ENCODE measurements around the gene BCCIP.

BCCIP gene

DNA sequence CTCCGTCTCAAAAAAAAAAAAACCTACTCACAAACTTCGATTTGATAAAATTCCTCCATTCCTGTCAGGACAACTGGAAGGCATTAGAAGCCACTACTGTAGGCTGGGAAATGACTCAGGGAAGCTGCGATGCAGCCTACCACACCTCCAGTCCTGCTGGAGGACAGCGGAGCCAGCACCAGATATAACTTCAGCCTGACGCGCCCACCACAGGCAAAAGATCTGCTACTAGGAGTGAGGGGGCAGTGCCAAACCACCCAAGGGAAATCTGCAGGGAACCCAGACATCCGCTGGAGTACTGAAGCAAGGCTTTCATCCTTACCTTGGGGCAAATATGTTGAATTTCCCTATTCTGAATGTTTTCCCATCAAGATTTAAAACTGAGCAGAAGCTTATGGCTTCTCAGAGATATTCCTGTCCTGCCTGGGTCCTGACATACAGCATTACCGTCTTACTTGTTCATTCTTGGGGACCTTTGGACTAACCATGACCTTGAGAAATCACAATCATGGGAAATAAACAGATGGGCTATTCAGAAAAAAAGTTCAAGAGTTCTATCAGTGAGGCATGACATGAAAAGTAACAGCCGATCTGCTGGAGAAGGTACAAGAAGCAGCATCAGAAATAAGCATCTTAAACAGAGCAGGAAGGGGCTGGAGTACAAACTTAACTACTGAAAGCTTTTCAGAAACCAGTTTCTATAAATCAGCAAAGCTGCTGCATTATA, 20.4 kb downstream of the BCCIP start:
- no peak for TF ChIP-seq GATA1 (IDR thresholded peaks at IDR 0.05; ENCODE audit: low read depth, low read length)
- no peak for TF ChIP-seq POLR2A (IDR thresholded peaks at IDR 0.05; ENCODE audit: low read length)
- no peak for DNase-seq

DNA sequence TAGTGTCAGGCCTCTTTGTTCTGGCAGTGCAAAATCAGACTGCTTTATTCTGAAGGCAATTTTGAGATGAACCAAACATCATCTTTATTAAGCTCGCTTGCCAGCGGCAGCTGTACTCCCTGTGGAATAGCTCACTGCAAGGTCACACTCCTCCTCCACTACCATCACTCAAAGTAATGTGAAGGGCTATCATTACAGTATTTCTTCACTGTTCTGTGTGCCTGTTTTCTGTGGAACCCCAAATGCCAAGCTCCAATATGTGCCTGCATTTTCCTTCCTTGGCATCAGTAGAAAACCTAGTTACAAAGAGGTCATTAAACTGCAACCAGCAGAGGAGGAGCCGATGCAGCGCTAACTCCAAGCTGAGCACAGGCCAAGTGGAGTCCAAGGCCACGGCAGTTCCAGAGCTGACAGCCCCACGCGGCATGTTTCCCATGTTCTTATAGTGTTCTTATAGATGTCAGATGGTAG, 21.4 kb downstream of the BCCIP start:
- TF ChIP-seq GATA1 (IDR thresholded peaks at IDR 0.05; ENCODE audit: low read depth, low read length) = no peak
- no peak for TF ChIP-seq POLR2A (IDR thresholded peaks at IDR 0.05; ENCODE audit: low read length)
- DNase-seq = no peak

DNA sequence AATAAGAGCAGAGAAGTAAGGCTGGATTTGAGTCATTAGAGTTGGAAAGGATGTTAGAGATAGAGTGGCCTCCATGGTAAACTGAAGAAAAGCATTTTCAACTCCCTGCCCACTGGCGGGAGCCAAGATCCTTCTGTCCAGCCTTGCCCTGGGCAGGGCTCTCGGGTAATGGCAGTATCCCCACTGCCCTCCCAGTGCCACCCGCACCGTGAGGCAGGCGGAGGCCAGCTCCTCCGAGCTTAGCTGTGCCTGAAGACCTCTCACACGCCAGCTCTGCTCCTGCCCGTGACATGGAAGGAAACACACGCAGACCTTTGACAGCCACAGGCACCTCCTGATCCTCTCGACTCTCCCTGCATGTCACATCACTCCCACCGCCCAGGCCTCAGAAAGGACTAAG, 22.3 kb downstream of the BCCIP start:
- TF ChIP-seq GATA1 (IDR thresholded peaks at IDR 0.05; ENCODE audit: low read depth, low read length) = no peak
- no peak for DNase-seq

DNA sequence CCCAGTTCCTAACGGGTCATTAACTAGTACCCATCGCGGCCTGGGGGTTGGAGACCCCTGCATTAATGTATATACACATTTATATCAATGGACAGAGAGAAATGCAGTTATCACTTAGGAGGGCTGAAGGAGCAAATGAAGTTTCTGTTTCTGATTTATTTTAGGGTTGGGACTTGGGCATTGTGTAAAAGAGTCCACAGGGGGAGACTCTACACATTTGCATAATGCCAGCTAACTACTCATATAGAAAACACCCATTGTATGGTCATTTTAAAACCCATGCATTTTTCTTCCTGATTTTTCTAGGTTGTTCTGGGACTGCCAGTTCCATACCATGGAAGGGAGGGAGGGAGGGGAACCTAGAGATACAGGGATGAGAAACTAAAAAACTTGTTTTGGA, 23.5 kb downstream of the BCCIP start:
- TF ChIP-seq GATA1 (IDR thresholded peaks at IDR 0.05; ENCODE audit: low read depth, low read length) (no peak), POLR2A (IDR thresholded peaks at IDR 0.05; ENCODE audit: low read length) (no peak)
- DNase-seq = no peak

DNA sequence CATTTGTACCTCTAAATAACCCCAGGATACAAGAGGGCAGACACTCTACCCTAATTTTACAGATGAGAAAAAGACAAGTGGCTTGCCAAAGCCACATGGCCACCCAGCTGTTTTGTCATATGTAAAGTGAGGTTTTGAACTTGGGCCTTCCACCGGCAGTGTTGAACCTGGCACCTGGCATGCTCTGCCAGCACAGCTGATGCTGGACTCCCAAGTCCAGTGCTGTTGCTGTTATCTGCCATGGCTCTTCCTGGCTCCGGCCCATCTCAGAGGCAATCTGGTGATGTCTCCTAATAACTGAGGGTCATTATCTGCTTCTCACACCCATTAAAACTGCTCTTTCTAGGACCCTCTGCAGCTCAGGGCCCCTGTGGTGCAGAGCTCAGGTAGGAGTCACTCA, 25.0 kb downstream of the BCCIP start:
- TF ChIP-seq GATA1 (IDR thresholded peaks at IDR 0.05; ENCODE audit: low read depth, low read length) (no peak), POLR2A (IDR thresholded peaks at IDR 0.05; ENCODE audit: low read length) (no peak)
- DNase-seq = no peak

DNA sequence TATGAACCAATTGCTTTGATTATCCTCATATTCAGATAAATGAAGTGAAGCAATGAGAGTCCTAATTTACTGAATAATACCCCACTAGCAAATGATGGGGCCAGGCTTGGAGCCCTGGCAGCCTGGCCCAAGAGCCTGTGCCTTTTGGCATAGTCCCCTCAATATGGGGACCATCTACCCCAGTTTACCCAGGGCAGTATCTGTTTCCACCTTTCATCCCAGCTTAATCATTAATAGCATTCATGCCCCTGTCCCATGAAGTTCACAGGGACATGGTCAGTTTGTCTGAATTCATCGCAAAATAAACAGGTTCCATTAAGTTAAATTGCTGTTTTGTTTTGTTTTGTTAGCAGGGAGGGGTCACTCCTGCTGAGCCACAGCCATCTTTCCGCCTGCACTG, 25.5 kb downstream of the BCCIP start:
- TF ChIP-seq POLR2A (IDR thresholded peaks at IDR 0.05; ENCODE audit: low read length) (no peak), GATA1 (IDR thresholded peaks at IDR 0.05; ENCODE audit: low read depth, low read length) (no peak)
- DNase-seq = no peak

DNA sequence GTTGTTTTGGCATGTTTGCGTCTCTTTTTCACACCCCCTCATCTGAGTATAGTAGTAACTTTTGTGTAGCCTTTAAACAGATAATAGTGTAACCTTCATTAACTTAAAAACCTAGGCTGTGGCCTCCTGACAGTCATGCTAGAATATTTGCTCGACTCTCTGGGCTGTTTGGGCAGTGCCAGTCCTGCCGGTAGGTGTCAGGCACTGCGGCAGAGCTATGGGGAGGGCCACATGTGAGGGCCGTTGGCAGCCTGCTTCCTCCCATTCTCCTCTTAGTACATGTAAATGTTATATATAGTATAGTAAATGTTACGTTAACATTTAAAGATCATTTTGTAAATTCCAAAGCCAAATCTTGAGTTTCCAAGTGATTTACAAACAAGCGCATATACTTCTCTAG, 26.1 kb downstream of the BCCIP start:
- TF ChIP-seq GATA1 (IDR thresholded peaks at IDR 0.05; ENCODE audit: low read depth, low read length) = no peak
- no peak for DNase-seq

DNA sequence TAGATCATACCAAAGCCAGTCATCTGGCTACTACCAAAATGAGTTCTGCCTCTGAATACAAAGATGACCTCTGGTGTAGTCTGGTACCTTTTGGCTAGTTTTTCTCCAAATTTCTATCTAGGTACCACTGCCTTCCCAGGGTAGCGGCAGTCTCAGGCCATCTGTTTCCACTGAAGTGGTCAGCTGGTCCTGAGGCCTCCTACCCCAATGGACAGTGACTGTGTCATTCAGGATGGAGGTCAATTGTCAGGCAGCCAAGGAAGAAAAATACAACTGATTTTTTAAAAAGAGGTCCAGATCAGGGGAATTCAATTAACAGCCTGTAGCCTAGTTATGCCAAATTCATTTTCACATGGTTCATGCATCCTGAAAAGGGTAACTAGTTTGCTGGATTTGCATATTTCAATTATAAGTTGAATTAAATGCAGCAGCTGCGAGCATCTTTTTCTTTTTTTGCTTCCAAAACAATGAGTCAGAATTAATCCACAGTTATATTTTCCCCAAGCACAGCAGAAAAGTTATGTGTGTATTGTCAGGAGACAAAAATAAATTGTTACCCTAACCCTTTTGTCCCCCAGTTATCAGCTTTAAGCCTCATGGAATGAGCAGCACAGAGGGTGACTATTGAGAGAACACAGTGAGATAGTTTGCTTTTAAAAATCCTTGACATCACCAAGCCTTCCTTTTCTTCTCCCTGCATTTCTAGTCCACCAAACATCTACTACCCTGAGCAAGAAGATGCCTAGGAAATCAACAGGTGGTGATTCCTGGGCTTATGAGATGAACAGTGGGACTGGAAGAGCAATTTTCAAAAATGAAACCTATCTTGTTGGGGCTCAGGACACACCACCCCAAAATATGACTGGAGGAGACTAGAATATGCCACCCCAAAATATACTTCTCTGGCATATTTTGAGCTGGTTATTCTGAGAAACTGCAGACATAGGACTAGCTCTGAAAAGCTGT, 27.7 kb downstream of the BCCIP start:
- no peak for DNase-seq
- TF ChIP-seq GATA1 (IDR thresholded peaks at IDR 0.05; ENCODE audit: low read depth, low read length) = no peak
- no peak for TF ChIP-seq POLR2A (IDR thresholded peaks at IDR 0.05; ENCODE audit: low read length)

DNA sequence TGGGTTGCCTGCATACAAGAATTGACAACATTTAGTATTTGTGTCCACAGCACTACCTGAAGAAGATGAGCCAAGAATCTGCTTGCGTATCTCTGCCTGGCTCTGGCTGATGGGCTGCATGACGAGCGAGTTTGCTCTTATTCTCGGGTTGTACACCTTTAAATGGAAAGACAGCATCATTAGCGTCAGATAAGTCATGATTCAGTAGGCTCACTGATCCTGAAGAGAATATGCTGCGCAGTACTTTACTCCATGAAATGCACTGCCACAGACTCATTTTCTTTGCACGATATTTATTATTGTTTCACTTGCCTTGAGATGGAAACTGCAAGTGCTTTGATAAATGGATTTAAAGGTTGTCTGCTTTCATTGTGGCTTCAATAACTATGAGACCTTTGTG, 29.1 kb downstream of the BCCIP start:
- TF ChIP-seq GATA1 (IDR thresholded peaks at IDR 0.05; ENCODE audit: low read depth, low read length) (no peak), POLR2A (IDR thresholded peaks at IDR 0.05; ENCODE audit: low read length) (no peak)

DNA sequence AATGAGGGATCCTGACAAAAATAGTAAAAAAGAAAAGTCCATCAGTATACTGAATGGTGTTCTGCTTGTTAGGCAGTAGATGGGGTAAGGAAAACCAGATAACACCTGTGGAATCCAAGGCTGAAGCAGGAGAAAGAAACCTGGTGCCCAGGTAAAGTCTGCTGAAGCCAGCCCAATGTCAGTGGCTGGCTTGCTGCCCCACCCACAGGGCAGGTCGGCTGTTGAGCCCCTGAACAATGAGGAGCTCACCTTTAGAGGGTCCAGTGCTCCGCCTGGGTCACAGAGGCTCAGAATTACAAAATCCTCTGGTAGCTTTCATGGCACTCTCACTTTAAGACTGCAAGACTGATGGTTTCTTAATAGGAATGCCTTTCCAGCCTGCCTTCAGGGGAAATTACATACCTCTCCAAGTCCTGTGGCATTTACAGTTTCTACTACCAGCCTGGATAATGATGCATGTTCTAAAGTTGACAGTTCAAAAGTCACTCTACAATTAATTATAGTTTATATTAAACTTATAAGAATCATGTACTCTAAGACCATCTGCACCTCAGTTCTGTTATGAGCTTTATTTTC, 33.9 kb downstream of the BCCIP start:
- DNase-seq = no peak

More for the DNA sequence above, 29.1 kb downstream of the BCCIP start:
- DNase-seq = no peak

DNA sequence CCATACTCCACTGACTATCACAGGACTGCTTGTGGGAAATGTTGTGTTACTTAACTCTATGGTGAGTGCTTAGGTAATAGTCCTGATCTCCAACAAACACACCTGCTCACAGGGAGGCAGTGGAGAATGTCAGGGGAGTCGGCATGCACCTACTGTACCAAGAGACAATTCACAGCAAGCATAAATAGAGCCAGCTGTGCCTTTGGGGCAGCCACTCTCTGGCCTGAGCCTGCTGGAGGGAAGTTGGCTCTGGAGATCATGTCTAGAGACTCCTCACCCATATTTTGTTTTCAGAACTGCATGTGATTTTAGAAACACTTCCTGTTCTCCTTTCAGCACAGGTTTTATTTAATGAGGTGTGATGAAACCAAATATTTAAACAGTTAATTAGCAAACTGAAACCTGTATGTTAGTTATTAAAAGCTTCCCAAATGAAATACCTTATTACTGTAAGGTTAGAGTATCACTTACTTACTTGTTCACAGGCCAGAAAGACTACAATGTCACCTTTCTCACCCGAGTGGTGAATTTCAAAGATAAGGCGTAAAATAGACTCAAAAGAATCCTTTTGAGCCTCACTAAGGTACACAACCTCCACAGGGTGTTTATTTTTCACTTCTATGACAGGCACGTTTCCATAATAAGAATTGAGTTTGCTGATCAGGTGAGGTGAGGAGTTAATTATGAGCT, 35.9 kb downstream of the BCCIP start:
- DNase-seq = no peak
- no peak for TF ChIP-seq GATA1 (IDR thresholded peaks at IDR 0.05; ENCODE audit: low read depth, low read length)
- TF ChIP-seq POLR2A (IDR thresholded peaks at IDR 0.05; ENCODE audit: low read length) = no peak

More for the DNA sequence above, 33.9 kb downstream of the BCCIP start:
- TF ChIP-seq POLR2A (IDR thresholded peaks at IDR 0.05; ENCODE audit: low read length) = no peak
- TF ChIP-seq GATA1 (IDR thresholded peaks at IDR 0.05; ENCODE audit: low read depth, low read length) = no peak

DNA sequence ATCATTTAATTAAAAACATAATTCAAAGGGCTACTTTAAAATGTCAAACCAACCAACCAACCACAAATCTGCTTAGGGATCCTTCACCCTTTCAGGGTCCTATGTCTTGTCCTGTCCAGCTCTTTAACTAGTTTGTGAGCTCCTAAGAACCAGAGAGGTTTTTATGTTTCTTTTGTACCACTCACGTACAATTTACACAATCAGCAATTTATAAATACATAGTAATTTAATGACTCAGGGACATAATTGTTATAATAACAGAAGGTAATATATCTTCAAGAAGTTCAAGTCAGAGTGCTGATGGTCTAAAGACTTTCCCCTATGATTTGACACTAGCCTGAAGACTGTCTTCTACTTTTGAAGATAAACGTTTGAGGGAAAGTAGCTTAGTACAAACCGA, 41.8 kb downstream of the BCCIP start:
- no peak for TF ChIP-seq GATA1 (IDR thresholded peaks at IDR 0.05; ENCODE audit: low read depth, low read length)
- no peak for DNase-seq

DNA sequence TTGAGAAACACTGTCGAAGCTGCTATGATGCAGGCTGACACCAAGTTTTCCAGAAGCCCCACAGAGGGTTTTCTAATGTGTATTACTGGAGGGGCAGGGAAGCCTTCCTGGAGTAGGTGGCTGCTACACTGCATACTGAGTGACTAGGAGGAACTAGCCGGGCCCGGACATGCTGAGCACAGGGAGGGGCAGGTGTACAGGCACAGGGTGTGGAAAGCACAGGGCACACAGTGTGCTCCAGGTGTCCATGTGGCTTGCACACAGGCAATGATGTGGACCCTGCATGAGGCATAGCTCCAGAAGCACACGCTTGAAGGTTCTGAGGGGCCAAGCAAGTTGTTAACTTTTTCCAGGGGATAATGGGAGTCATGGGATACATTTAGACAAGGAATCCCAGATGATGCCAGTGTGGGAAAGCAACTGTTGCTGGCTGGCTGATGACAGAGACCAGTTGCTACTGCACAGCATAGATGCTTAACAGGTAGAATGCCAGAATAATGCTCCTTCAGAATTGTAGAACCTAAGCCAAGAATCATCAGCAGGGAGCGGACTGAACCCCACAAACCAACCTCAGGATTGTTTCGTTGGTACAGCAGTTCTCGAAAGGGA, 43.2 kb downstream of the BCCIP start:
- no peak for DNase-seq
- TF ChIP-seq POLR2A (IDR thresholded peaks at IDR 0.05; ENCODE audit: low read length) (no peak), GATA1 (IDR thresholded peaks at IDR 0.05; ENCODE audit: low read depth, low read length) (no peak)

All from erythroblast (primary cell).